GM23338 (cell line): Measurements from ENCODE around the gene HNF1B. TPM values are rescaled to one million over a fixed set of nuclear protein-coding genes. Genes with fewer than 3 reads are reported as not detected.

Source experiments
- ATAC-seq: fragments of 200-7000 bp; cut with Tn5 transposase; 3 replicates; pipeline ENCODE4 v1.9.1; 2020
- DNase-seq: peaks from one replicate; pipeline ENCODE4 v3.0.0-alpha.2; 2015; ENCODE audit warnings: low spot score
- H2AFZ ChIP-seq: fragments of 200-600 bp; sonication (generic); 2 replicates; pipeline ENCODE4 v1.8.0; 2016; ENCODE audit warnings: antibody characterized with exemption, mild to moderate bottlenecking, moderate library complexity
- H3F3A ChIP-seq: fragments of 200-600 bp; sonication (generic); replicated peaks from 2 replicates; pipeline ENCODE4 v1.8.0; 2017; ENCODE audit warnings: antibody characterized with exemption, mixed run types, low read depth
- H3K27ac ChIP-seq: fragments of 200-600 bp; sonication (generic); 2 replicates; pipeline ENCODE4 v1.6.1; 2016; ENCODE audit warnings: low read depth
- H3K27me3 ChIP-seq: fragments of 200-600 bp; sonication (generic); 2 replicates; pipeline ENCODE4 v1.8.0; 2016; ENCODE audit warnings: mild to moderate bottlenecking, mixed run types, moderate library complexity; ENCODE audit not compliant: insufficient read depth
- H3K36me3 ChIP-seq: fragments of 200-600 bp; sonication (generic); 2 replicates; pipeline ENCODE4 v1.8.0; 2016; ENCODE audit warnings: mild to moderate bottlenecking; ENCODE audit not compliant: insufficient read depth
- H3K4me1 ChIP-seq: fragments of 200-600 bp; sonication (generic); 2 replicates; pipeline ENCODE4 v1.8.0; 2016; ENCODE audit warnings: mild to moderate bottlenecking, moderate library complexity; ENCODE audit not compliant: insufficient read depth
- H3K4me2 ChIP-seq: fragments of 200-600 bp; sonication (generic); 2 replicates; pipeline ENCODE4 v1.7.1; 2017; ENCODE audit warnings: mixed run types
- H3K4me3 ChIP-seq: fragments of 200-600 bp; sonication (generic); 2 replicates; pipeline ENCODE4 v1.6.1; 2016; ENCODE audit warnings: mixed run types
- H3K79me2 ChIP-seq: fragments of 200-600 bp; sonication (generic); replicated peaks from 2 replicates; pipeline ENCODE4 v1.8.0; 2017; ENCODE audit warnings: mild to moderate bottlenecking; ENCODE audit not compliant: insufficient read depth
- H3K9me2 ChIP-seq: fragments of 200-600 bp; sonication (generic); 2 replicates; pipeline ENCODE4 v1.8.0; 2017; ENCODE audit not compliant: insufficient read depth
- H4K20me1 ChIP-seq: fragments of 200-600 bp; sonication (generic); replicated peaks from 2 replicates; pipeline ENCODE4 v1.8.0; 2017; ENCODE audit warnings: mild to moderate bottlenecking; ENCODE audit not compliant: insufficient read depth
- H3K27ac Mint-ChIP-seq: 2 replicates; pipeline ENCODE4 v1.8.0; 2020; ENCODE audit warnings: inconsistent platforms, mild to moderate bottlenecking, moderate library complexity, mixed read lengths
- H3K27me3 Mint-ChIP-seq: 3 replicates; pipeline ENCODE4 v1.8.0; 2022; ENCODE audit warnings: low read depth, mild to moderate bottlenecking, moderate library complexity, mixed read lengths, inconsistent platforms; ENCODE audit not compliant: insufficient read depth, poor library complexity
- H3K36me3 Mint-ChIP-seq: 3 replicates; pipeline ENCODE4 v1.8.0; 2021; ENCODE audit warnings: low read depth, mild to moderate bottlenecking, inconsistent platforms, moderate library complexity, mixed read lengths
- H3K4me1 Mint-ChIP-seq: 3 replicates; pipeline ENCODE4 v1.8.0; 2020; ENCODE audit warnings: mild to moderate bottlenecking, inconsistent platforms, mixed read lengths
- H3K4me3 Mint-ChIP-seq: 3 replicates; pipeline ENCODE4 v1.8.0; 2021; ENCODE audit warnings: moderate library complexity, mild to moderate bottlenecking, inconsistent platforms, mixed read lengths
- H3K9me3 Mint-ChIP-seq: 3 replicates; pipeline ENCODE4 v1.8.0; 2020; ENCODE audit warnings: moderate library complexity, mild to moderate bottlenecking, inconsistent platforms, mixed read lengths
- CREB1 ChIP-seq: fragments of 250-450 bp; sonication (Bioruptor Pico); IDR thresholded peaks from 2 replicates; pipeline ENCODE4 v1.5.0; 2020; ENCODE audit warnings: low read depth, mild to moderate bottlenecking, moderate library complexity
- CTCF ChIP-seq, 2 experiments: fragments of 200-600 bp in 1 of 2; sonication (generic) in 1 of 2; conservative IDR thresholded peaks; 2 replicates each; pipeline versions ENCODE4 v1.5.1 to v1.6.1; 2016 to 2017; ENCODE audit warnings: antibody characterized with exemption in 2 of 2, low read depth in 2 of 2, mild to moderate bottlenecking in 2 of 2, moderate library complexity in 1 of 2
- ETS1 ChIP-seq: IDR thresholded peaks from 2 replicates; pipeline ENCODE4 v1.6.1; 2016; ENCODE audit warnings: antibody characterized with exemption
- EZH2 ChIP-seq: fragments of 200-600 bp; sonication (generic); IDR thresholded peaks from one replicate; pipeline ENCODE4 v1.8.0; 2017; ENCODE audit warnings: antibody characterized with exemption, mild to moderate bottlenecking, low read depth; ENCODE audit not compliant: unreplicated experiment
- EZH2phosphoT487 ChIP-seq: fragments of 200-600 bp; sonication (generic); IDR thresholded peaks from one replicate; pipeline ENCODE4 v1.8.1; 2018; ENCODE audit warnings: antibody characterized with exemption; ENCODE audit not compliant: unreplicated experiment
- JUNB ChIP-seq: IDR thresholded peaks from one replicate; pipeline ENCODE4 v1.6.1; 2016; ENCODE audit warnings: antibody characterized with exemption; ENCODE audit not compliant: unreplicated experiment
- NANOG ChIP-seq: IDR thresholded peaks from 2 replicates; pipeline ENCODE4 v1.6.1; 2016; ENCODE audit warnings: antibody characterized with exemption, borderline replicate concordance
- POLR2AphosphoS5 ChIP-seq: IDR thresholded peaks from 2 replicates; pipeline ENCODE4 v1.6.1; 2016; ENCODE audit warnings: antibody characterized with exemption, low read depth
- REST ChIP-seq: IDR thresholded peaks from one replicate; pipeline ENCODE4 v1.6.1; 2018; ENCODE audit warnings: antibody characterized with exemption; ENCODE audit not compliant: unreplicated experiment
- ZNF114 ChIP-seq: fragments of 250-450 bp; sonication (Bioruptor Pico); IDR thresholded peaks from 2 replicates; pipeline ENCODE4 v1.5.0; 2020; ENCODE audit warnings: mild to moderate bottlenecking, moderate library complexity
- ZNF331 ChIP-seq: fragments of 250-450 bp; sonication (Bioruptor Pico); IDR thresholded peaks from 2 replicates; pipeline ENCODE4 v1.5.0; 2020; ENCODE audit warnings: low read depth, mild to moderate bottlenecking, moderate library complexity
- ZNF462 ChIP-seq: fragments of 250-450 bp; sonication (Bioruptor Pico); IDR thresholded peaks from 2 replicates; pipeline ENCODE4 v1.5.0; 2020; ENCODE audit warnings: mild to moderate bottlenecking, moderate library complexity
- polyA plus RNA-seq: library from polyadenylated mRNA; unstranded; fragments of >200 nt; fragmentation: Nextera tagmentation; extraction: Ambion mirVana; gene quantifications from 2 replicates; pipeline ENCODE4 v1.2.1, GENCODE V29; 2016
- total RNA-seq: library from RNA; depleted of rRNA; stranded (reverse); fragments of >200 nt; shearing (Covaris generic); gene quantifications from 2 replicates; pipeline ENCODE4 v1.2.3, GENCODE V29; 2014

The HNF1B gene
- total and polyA plus RNA-seq, 2 experiments from 2014 or later = 0.07 to 0.19 TPM

- H3K36me3 Mint-ChIP-seq = peaks cover 66% of the 10 kb centered on the region
Measured at GRCh38 chr17:37637956-37638355, 106.9 kb downstream of the HNF1B start.

More at GRCh38 chr17:37637956-37638355, 106.9 kb downstream of the HNF1B start:
- H4K20me1 ChIP-seq = 0 out of 2 replicates have a peak, but pooled peaks cover 9% of the 10 kb centered on the region
- H3K4me3 ChIP-seq = no peak overlapping the region
- DNase-seq (no peak), ATAC-seq (no peak)
- Mint-ChIP-seq H3K4me3 (no peak overlapping the region), H3K9me3 (no peaks in the 10 kb centered on the region), H3K27me3 (no peaks in the 10 kb centered on the region), H3K4me1 (peaks cover 3% of the 10 kb centered on the region), H3K27ac (no peak overlapping the region)
- no peak overlapping the region for H2AFZ ChIP-seq
- no peak overlapping the region for H3K27ac ChIP-seq
- no peaks in the 10 kb centered on the region for H3F3A ChIP-seq
- no peak for TF ChIP-seq ZNF331
- no peak for TF ChIP-seq CREB1 (CRISPR knock-in tag)
- no peak for TF ChIP-seq ZNF462 (CRISPR knock-in tag)
- TF ChIP-seq EZH2phosphoT487 = no peak
- no peak for TF ChIP-seq POLR2AphosphoS5
- no peak for TF ChIP-seq NANOG
- TF ChIP-seq EZH2 = no peak
- TF ChIP-seq ZNF114 (CRISPR knock-in tag) = no peak
- TF ChIP-seq JUNB = no peak
- no peak for TF ChIP-seq CTCF (conservative IDR thresholded peaks at IDR 0.05; ENCODE audit: low read depth in 2 of 2)
- no peak for TF ChIP-seq REST
- TF ChIP-seq ETS1 = no peak
- peaks cover 6% of the 10 kb centered on the region for H3K4me1 ChIP-seq
- H3K36me3 ChIP-seq = peaks cover 25% of the 10 kb centered on the region
- no peaks in the 10 kb centered on the region for H3K27me3 ChIP-seq
- H3K9me2 ChIP-seq = no peaks in the 10 kb centered on the region
- H3K4me2 ChIP-seq = no peak overlapping the region
- H3K79me2 ChIP-seq = peaks cover 89% of the 10 kb centered on the region
